GM12878 (cell line): ENCODE data around the gene FFAR3. TPM values are rescaled to one million over a fixed set of nuclear protein-coding genes. Genes with fewer than 3 reads are reported as not detected.
A peak's percentile ranks its signal among the peaks of the same experiment; 100 is the strongest.

Experiments
- ATAC-seq: fragments of 200-7000 bp; cut with Tn5 transposase; 3 replicates; pipeline ENCODE4 v1.9.1; 2020; ENCODE audit warnings: mild to moderate bottlenecking, moderate library complexity
- BruUV-seq: library from RNA; stranded (reverse); fragments of 400-500 nt; replicated peaks from 2 replicates; lab custom pipeline; 2021; lab: Mats Ljungman, UMichigan
- CTCF ChIA-PET: fragments of 300-600 bp; sonication (Branson Sonifier 250); formaldehyde crosslinking; extraction: SDS; loops from one replicate; lab custom pipeline; 2021; ENCODE audit warnings: inconsistent platforms; lab: Yijun Ruan, JAX
- POLR2A ChIA-PET: fragments of 350-600 bp; formaldehyde crosslinking; extraction: SDS; loops from one replicate; lab custom pipeline; 2021; ENCODE audit warnings: inconsistent platforms; lab: Charles Lee
- RAD21 ChIA-PET: fragments of 300-600 bp; sonication (Branson Sonifier 250); formaldehyde crosslinking; loops from one replicate; lab custom pipeline; 2023; ENCODE audit warnings: antibody characterized with exemption; ENCODE audit not compliant: unreplicated experiment; lab: Charles Lee
- SMC1A ChIA-PET: fragments of 300-600 bp; sonication (Branson Sonifier 250); formaldehyde crosslinking; loops from one replicate; lab custom pipeline; 2023; ENCODE audit not compliant: unreplicated experiment, uncharacterized antibody; lab: Charles Lee
- DNase-seq: peaks from one replicate; pipeline ENCODE4 v3.0.0-alpha.2; 2011; ENCODE audit warnings: low read depth, low spot score
- FAIRE-seq: peaks from 3 replicates; lab custom pipeline; 2011; peaks lifted over from hg19 to GRCh38; lab: Jason Lieb, UNC
- H2AFZ ChIP-seq: 2 replicates; pipeline ENCODE4 v1.6.0; 2011; ENCODE audit warnings: low read depth, low read length, control low read depth; ENCODE audit not compliant: control insufficient read depth
- H3K27ac ChIP-seq: 2 replicates; pipeline ENCODE4 v1.5.1; 2011; ENCODE audit warnings: control low read depth; ENCODE audit not compliant: control insufficient read depth, insufficient read depth
- H3K27me3 ChIP-seq, 2 experiments: replicated peaks in 1 of 2; 2 replicates each; pipeline versions ENCODE4 v1.6.0 to v1.6.1; 2011; ENCODE audit warnings: low read length in 1 of 2; ENCODE audit not compliant: control insufficient read depth in 2 of 2, insufficient read depth in 2 of 2
- H3K36me3 ChIP-seq, 2 experiments: 2 replicates each; pipeline ENCODE4 v1.5.1; 2011; ENCODE audit warnings: low read length in 1 of 2; ENCODE audit not compliant: control insufficient read depth in 2 of 2, insufficient read depth in 2 of 2
- H3K4me1 ChIP-seq: 2 replicates; pipeline ENCODE4 v1.6.1; 2011; ENCODE audit warnings: mild to moderate bottlenecking, low read length, moderate library complexity, mixed read lengths; ENCODE audit not compliant: control insufficient read depth, insufficient read depth
- H3K4me2 ChIP-seq: 2 replicates; pipeline ENCODE4 v1.6.0; 2011; ENCODE audit warnings: control low read depth; ENCODE audit not compliant: control insufficient read depth, insufficient read depth
- H3K4me3 ChIP-seq: fragments of 200-600 bp; sonication (generic); 2 replicates; pipeline ENCODE4 v1.5.1; 2016
- H3K79me2 ChIP-seq: 2 replicates; pipeline ENCODE4 v1.6.0; 2011; ENCODE audit warnings: low read length; ENCODE audit not compliant: control insufficient read depth, insufficient read depth
- H3K9ac ChIP-seq: 2 replicates; pipeline ENCODE4 v1.8.0; 2011; ENCODE audit warnings: low read length, control low read depth, mixed read lengths; ENCODE audit not compliant: control insufficient read depth, insufficient read depth
- H3K9me3 ChIP-seq: replicated peaks from 3 replicates; pipeline ENCODE4 v1.5.1; 2011; ENCODE audit warnings: mild to moderate bottlenecking, low read length; ENCODE audit not compliant: control insufficient read depth, insufficient read depth
- H4K20me1 ChIP-seq: 2 replicates; pipeline ENCODE4 v1.6.0; 2011; ENCODE audit not compliant: control insufficient read depth, insufficient read depth
- ATF7 ChIP-seq: fragments of 450-650 bp; IDR thresholded peaks from 2 replicates; pipeline ENCODE4 v1.6.1; 2016; ENCODE audit warnings: low read depth, mild to moderate bottlenecking
- CBFB ChIP-seq: IDR thresholded peaks from 2 replicates; pipeline ENCODE4 v1.6.1; 2016; ENCODE audit warnings: antibody characterized with exemption, low read depth
- HSF1 ChIP-seq: fragments of 150-350 bp; IDR thresholded peaks from 2 replicates; pipeline ENCODE4 v1.6.1; 2014; ENCODE audit warnings: mild to moderate bottlenecking, low read depth, low read length
- IKZF1 ChIP-seq: fragments of 450-650 bp; conservative IDR thresholded peaks from 2 replicates; pipeline ENCODE4 v1.6.1; 2017; ENCODE audit warnings: antibody characterized with exemption, mild to moderate bottlenecking
- NFYB ChIP-seq: IDR thresholded peaks from 2 replicates; pipeline ENCODE4 v1.6.1; 2011; ENCODE audit warnings: low read depth, mild to moderate bottlenecking, low read length, improper control_type of control experiment, moderate library complexity; ENCODE audit not compliant: insufficient read depth
- RAD21 ChIP-seq: IDR thresholded peaks from 2 replicates; pipeline ENCODE4 v1.6.1; 2011; ENCODE audit warnings: mild to moderate bottlenecking, low read depth, low read length, moderate library complexity; ENCODE audit not compliant: insufficient read depth
- RCOR1 ChIP-seq: conservative IDR thresholded peaks from 2 replicates; pipeline ENCODE4 v1.6.1; 2012; ENCODE audit warnings: low read depth, low read length, improper control_type of control experiment
- SP1 ChIP-seq: IDR thresholded peaks from one replicate; pipeline ENCODE4 v1.6.1; 2011; ENCODE audit warnings: low read depth, low read length
- SPI1 ChIP-seq: IDR thresholded peaks from 2 replicates; pipeline ENCODE4 v1.6.1; 2011; ENCODE audit warnings: low read depth, mild to moderate bottlenecking, low read length, moderate library complexity, borderline replicate concordance; ENCODE audit not compliant: insufficient read depth
- SRF ChIP-seq, 2 experiments: IDR thresholded peaks; 2 replicates each; pipeline ENCODE4 v1.6.1; 2011; ENCODE audit warnings: low read depth in 2 of 2, low read length in 2 of 2, mild to moderate bottlenecking in 1 of 2, moderate library complexity in 1 of 2
- WGBS: methylation state at CpG from one replicate; pipeline ENCODE4 v1.1.6; 2016; ENCODE audit warnings: low lambda C conversion rate; ENCODE audit not compliant: insufficient replicate concordance, insufficient coverage; ENCODE audit errors: missing lambda C conversion rate; 5-methylcytosine and 5-hydroxymethylcytosine counted together
- in situ Hi-C: fragments of 300-500 bp; cut with MboI; formaldehyde crosslinking; loops from 9 replicates; pipeline ENCODE4 v1.14.3; 2018; ENCODE audit warnings: mixed read lengths
- intact Hi-C: fragments of 100-400 bp; cut with micrococcal nuclease; formaldehyde crosslinking; loops from one replicate; pipeline ENCODE4 v1.14.2; 2022; ENCODE audit not compliant: unreplicated experiment
- polyA plus RNA-seq, 11 experiments: library from polyadenylated mRNA; depleted of rRNA in 4 of 11; unstranded in 6 of 11; stranded (reverse) in 5 of 11; fragments of >200 nt; fragmentation: Nextera tagmentation in 4 of 11; fragmentation: Illumina TruSeq in 1 of 11; extraction: Ambion mirVana in 4 of 11; extraction: Trizol in 1 of 11; gene quantifications; 1 replicate in 1 of 11; 2 replicates in 10 of 11; pipeline versions ENCODE4 v1.2.1 to v1.2.3, GENCODE V29; 2011 to 2016; ENCODE audit warnings: inconsistent platforms in 2 of 11, missing spikeins in 2 of 11, low read depth in 1 of 11
- total RNA-seq, 4 experiments: library from RNA; depleted of rRNA in 3 of 4; stranded (reverse); fragments of >200 nt in 3 of 4; fragmentation: Illumina TruSeq in 1 of 4; extraction: Trizol in 1 of 4; gene quantifications; 2 replicates each; pipeline versions ENCODE4 v1.2.1 to v1.2.3, GENCODE V29; 2013 to 2021

The FFAR3 gene
- total and polyA plus RNA-seq, 10 of the 15 experiments (the other 5 are each of a cell fraction or from before 2014, with no cell fraction given) = 0.15 to 0.18 TPM; not detected in 8

GRCh38 chr19:35369522-35369921 is 11.3 kb downstream of the FFAR3 start:
- H3K27me3 ChIP-seq = no peaks in the 10 kb centered on the region
- no peak overlapping the region for H3K4me2 ChIP-seq
- H3K9me3 ChIP-seq = no peaks in the 10 kb centered on the region; the same call in 2 of the 3 replicates
- H3K79me2 ChIP-seq = no peaks in the 10 kb centered on the region
- ATAC-seq = no peak
- in situ Hi-C loops = no loop called here
- no peak overlapping the region for H2AFZ ChIP-seq
- H3K36me3 ChIP-seq = no peaks in the 10 kb centered on the region
- H3K4me1 ChIP-seq = peaks cover 2% of the 10 kb centered on the region; the same call in 1 of the 2 replicates
- H3K9ac ChIP-seq = no peak overlapping the region
- no peak for TF ChIP-seq CBFB
- TF ChIP-seq IKZF1 = no peak
- no peak for TF ChIP-seq HSF1
- TF ChIP-seq SPI1 = 0 out of 2 replicates have a peak, but pooled peaks have one; percentile 11
- TF ChIP-seq RCOR1 = no peak
- TF ChIP-seq, all 136 proteins: peak for 1
- no peak for DNase-seq
- ChIA-PET SMC1A (interaction anchor here (1.0 kb wide), 1 partner anchor 32 kb away, joined by 4 read pairs; no protein-coding TSS in a partner anchor), POLR2A (no interaction called here), CTCF (no interaction called here), RAD21 (no interaction called here)
- Histone ChIP-seq H3K27ac (no peak overlapping the region), H3K4me3 (no peak overlapping the region), H4K20me1 (no peaks in the 10 kb centered on the region)
- intact Hi-C loops = no loop called here
- BruUV-seq = no TSS peak
- no peak for FAIRE-seq

GRCh38 chr19:35370722-35371121 is 12.5 kb downstream of the FFAR3 start, which contains the start of gene GPR42:
GPR42 (plus strand) TSS chr19:35371068; CDS start chr19:35371360, 292 bp downstream.
- H3K27me3 ChIP-seq = no peaks in the 10 kb centered on the region
- H3K4me2 ChIP-seq = no peak within 1 kb of the TSS
- FAIRE-seq = no peak
- H3K27ac ChIP-seq = no peak within 1 kb of the TSS
- TF ChIP-seq SRF (IDR thresholded peaks at IDR 0.05; ENCODE audit: low read depth in 2 of 2, low read length in 2 of 2) = no peak
- no peak for TF ChIP-seq NFYB
- TF ChIP-seq SP1 = no peak
- no peak for TF ChIP-seq RAD21
- TF ChIP-seq ATF7 = no peak
- ChIA-PET CTCF (no interaction called here), RAD21 (no interaction called here), POLR2A (no interaction called here), SMC1A (interaction anchor here (1.0 kb wide), 1 partner anchor 31 kb away, joined by 4 read pairs; no protein-coding TSS in a partner anchor)
- no peak within 1 kb of the TSS for H3K4me3 ChIP-seq
- H2AFZ ChIP-seq = no peak within 1 kb of the TSS
- no peak within 1 kb of the TSS for H3K9ac ChIP-seq
- no peaks in the 10 kb centered on the region for H3K36me3 ChIP-seq
- H3K79me2 ChIP-seq = no peaks in the 10 kb centered on the region
- in situ Hi-C loops = no loop called here
- H4K20me1 ChIP-seq = no peaks in the 10 kb centered on the region
- no peaks in the 10 kb centered on the region; the same call in 2 of the 3 replicates for H3K9me3 ChIP-seq
- DNase-seq = no peak
- H3K4me1 ChIP-seq = peaks cover 14% of the 10 kb centered on the region
- intact Hi-C loops = no loop called here
- 74% methylated on average over 7 of the region's 8 CpGs for WGBS
- ATAC-seq = no peak
- no TSS peak for BruUV-seq
